Esophagus mucosa (tissue), 1 donor: ENCODE measurements around the gene CRY2. TPM values are rescaled to one million over a fixed set of nuclear protein-coding genes. Genes with fewer than 3 reads are reported as not detected.

Experiments used
- ATAC-seq: fragments of 200-7000 bp; cut with Tn5 transposase; one replicate; pipeline ENCODE4 v1.9.1; 2020
- total RNA-seq: library from RNA; stranded (reverse); gene quantifications from one replicate; pipeline ENCODE4 v1.2.4, GENCODE V29; 2023
- donor health status: DM: yes; HTN: yes; CAD: no.

Gene CRY2
- total RNA-seq, 1 donor from 2014 or later: 6.6 TPM

DNA sequence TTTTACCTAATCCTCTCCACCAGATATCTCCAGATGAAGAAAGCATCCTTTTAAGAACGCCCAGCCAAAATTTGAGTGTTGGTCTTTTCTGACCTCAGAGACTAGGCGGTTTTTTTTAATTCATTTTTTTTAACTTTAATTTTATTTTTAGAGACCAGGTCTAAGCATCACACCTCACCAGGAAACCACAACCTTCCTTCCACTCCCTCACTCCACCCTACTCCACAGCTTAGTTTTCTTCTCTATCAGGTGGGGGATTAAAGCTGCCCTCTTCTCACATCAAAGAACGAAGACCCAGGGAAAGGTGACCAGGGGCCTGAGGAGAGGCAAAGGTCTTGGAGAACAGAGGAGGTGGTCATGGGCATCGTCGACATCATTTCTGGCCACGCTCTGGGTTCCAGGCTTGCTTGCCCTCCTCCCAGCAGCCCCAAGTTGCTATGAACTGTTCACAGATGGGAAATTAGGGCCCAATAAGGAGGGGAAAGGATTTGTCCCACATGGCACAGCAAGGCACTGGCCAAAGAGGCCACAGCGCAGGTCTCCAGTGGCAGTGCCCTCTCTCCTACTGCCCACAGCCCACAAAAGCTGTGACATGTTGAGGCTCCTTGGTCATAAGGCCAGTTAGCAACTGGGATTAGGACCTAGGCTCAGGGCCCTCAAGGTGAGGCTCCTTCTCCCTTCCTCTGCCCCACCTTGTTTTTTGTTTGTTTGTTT is 71.8 kb downstream of the CRY2 start:
- no peak for ATAC-seq

DNA sequence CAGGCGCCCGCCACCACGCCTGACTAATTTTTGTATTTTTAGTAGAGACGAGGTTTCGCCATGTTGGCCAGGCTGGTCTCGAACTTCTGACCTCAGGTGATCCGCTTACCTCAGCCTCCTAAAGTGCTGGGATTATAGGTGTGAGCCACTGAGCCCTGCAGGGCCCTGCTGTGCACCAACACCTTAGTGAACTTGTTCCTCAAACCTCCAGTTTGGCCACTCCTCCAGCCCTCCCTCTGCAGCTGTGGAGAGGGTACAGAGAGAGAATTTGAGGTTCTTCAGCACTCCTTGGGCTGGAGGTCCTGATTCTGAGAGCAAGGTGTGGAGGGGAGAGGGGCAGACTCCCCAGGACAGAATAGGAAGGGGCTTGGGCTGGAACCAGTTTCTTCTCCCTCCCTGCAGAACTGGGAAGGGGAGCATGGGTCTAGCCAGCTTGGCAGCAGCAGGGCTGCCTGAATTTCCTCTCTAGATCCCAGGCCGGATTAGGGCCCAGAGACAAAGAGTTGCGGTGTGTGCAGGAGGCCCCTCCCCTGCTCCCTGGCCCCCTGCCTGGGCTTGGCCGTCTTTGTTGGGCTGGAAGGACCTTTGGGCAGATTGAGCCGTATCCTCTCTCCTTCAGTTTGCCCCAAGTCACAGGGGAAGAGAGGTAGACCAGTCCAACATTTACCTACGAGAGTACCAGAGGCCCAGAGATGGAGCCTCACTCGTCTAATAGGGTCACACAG is 72.7 kb downstream of the CRY2 start:
- no peak for ATAC-seq

DNA sequence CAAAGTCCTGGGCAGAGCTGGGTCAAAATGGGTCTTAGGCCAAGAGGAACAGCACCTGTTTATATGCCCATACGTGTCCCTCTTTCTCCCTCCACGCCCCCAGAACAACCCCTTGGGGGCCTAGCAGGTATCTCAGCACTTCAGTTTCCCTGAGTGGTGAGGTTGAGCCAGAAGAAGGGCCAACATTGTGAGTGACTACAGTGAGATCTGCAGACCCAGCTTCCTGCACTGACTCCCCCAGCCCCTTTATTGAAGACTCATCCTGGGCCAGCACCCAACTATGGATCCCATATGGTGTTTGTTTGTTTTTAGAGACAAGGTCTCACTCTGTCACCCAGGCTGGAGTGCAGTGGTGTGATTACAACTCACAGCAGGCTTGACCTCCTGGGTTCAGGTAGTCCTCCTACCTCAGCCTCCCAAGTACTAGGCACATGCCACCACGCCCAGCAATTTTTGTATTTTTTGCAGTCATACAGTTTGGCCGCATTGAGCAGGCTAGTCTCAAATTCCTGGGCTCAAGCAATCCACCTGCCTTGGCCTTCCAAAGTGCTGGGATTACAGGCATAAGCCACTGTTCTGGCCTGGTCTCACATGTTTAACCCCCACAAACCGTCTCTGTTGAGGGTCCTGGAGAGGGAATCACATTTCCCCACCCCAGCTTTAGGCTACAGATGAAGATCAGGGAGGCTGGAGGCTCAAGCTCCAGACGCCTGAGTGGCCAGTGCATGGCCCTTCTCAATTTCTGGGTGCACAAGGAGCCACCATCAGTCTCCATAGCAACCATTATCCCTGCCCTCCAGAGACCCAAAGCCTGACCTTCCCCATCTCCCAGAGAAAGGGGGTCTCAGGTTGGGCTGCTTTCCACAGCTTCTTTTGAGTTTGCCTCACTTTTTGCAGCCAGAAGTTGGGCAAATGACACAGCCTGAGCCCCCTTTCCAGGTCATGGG is 73.5 kb downstream of the CRY2 start:
- no peak for ATAC-seq

- ATAC-seq: peak; percentile 2
Measured at GRCh38 chr11:45921561-45922424, 74.5 kb downstream of the CRY2 start.

DNA sequence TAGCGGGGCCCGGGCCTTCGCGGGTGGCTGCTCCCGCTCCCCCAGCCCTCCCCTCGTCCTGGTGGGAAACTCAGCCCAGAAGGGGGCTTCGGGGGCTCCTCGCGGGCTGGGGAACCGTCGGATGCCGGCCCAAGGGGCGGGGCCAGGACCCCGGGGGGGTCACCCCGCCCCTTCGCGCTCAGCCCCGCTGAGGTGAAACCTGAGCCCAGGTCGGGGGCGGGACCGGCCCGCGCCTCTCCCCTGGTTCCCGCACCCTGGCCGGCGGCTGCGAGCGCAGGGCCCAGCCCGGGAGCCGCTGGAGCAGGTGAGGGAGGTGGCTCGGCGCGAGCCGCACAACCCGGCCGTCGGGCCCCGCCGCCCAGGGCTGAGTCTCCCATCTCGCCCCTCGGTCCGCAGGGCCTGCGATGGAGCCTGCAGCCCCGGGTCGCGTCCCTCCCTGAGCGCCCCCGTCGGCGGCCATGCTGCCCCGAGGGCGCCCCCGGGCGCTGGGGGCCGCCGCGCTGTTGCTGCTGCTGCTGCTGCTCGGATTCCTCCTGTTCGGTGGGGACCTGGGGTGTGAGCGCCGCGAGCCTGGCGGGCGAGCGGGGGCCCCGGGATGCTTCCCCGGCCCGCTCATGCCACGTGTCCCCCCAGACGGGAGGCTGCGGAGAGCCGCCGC is 75.3 kb downstream of the CRY2 start, which contains the start of gene LARGE2:
Gene LARGE2 (plus strand): TSS at position 232 of the 658 bp plus-strand sequence. CDS start 227 bp downstream, at position 459.
- ATAC-seq: peak; percentile 53

- ATAC-seq: no peak
Measured at GRCh38 chr11:45924036-45924915, 77.0 kb downstream of the CRY2 start.

- ATAC-seq: no peak
Measured at GRCh38 chr11:45924927-45925326, 77.7 kb downstream of the CRY2 start.

DNA sequence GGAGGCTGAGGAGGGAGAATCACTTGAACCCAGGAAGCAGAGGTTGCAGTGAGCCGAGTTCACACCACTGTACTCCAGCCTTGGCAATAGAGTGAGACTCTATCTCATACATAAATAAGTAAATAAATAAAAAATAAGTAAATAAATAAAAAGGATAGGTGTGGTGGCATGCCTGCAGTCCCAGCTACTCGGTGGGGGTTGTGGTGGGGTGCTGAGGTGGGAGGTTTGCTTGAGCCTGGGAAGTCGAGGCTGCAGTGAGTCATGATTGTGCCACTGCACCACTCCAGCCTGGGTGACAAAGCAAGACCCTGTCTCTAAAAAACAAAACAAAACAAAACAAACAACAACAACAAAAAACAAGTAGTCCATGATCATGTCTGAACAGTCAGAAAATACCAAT is 78.3 kb downstream of the CRY2 start:
- no peak for ATAC-seq

GRCh38 chr11:45926001-45926401 is 78.7 kb downstream of the CRY2 start:
- ATAC-seq: no peak

DNA sequence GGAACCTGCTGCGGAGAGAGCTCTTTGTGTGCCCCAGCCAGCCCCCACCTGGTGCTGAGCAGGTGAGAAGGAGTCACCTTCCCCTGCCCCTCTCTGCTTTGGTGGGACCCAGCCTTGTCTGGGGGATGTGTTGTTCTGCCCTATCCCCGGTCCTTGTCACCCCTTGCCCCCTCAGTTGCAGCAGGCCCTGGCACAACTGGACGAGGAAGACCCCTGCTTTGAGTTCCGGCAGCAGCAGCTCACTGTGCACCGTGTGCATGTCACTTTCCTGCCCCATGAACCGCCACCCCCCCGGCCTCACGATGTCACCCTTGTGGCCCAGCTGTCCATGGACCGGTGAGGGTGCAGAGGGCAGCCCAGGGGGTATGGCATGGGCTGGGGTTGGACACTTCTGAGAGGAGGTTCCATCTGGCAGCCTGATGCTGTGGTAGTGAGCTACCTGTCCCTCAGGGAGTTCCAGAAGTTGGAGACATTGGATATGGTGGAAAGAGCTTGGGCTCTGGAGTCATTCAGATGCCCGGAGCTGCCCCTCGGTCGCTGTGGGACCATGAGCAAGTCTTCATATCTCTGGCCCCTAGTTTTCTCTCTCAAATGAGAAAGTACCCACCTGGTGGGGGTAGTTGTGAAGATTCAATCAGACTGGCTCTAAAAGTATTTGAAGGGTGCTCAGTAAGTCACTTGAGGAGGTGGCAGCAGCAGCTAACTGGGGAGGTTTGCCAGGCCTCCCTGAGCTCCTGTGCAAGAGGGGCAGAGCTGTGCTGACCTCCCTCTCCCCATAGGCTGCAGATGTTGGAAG is 79.5 kb downstream of the CRY2 start:
- ATAC-seq: no peak

DNA sequence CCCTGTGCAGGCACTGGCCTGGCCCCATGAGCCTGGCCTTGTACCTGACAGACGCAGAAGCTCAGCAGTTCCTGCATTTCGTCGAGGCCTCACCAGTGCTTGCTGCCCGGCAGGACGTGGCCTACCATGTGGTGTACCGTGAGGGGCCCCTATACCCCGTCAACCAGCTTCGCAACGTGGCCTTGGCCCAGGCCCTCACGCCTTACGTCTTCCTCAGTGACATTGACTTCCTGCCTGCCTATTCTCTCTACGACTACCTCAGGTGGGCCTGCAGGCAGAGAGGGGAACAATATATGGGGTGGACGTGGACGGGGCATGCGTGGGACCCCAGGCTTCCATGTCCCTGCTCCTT is 80.0 kb downstream of the CRY2 start:
- no peak for ATAC-seq

DNA sequence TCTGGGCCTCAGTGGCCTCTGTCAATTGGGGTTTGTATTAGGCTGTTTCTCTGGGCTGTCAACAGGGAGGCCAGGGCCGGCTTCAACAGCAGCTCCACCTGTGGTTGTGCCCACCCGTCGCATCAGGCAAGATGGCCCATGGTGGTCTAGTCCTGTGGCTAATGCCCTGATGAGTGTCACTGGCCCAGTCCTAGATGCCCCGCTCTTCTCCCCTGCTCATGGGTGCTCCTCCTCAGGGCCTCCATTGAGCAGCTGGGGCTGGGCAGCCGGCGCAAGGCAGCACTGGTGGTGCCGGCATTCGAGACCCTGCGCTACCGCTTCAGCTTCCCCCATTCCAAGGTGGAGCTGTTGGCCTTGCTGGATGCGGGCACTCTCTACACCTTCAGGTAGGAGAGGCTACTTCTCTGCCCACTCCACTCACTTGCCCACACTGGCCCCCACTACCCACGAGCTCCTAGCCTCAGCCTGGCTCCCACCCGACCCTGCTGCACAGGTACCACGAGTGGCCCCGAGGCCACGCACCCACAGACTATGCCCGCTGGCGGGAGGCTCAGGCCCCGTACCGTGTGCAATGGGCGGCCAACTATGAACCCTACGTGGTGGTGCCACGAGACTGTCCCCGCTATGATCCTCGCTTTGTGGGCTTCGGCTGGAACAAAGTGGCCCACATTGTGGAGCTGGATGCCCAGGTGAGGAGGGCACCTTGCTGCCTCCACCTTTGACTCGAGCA is 80.6 kb downstream of the CRY2 start:
- no peak for ATAC-seq

GRCh38 chr11:45928535-45929215 is 81.4 kb downstream of the CRY2 start:
- ATAC-seq: no peak

- ATAC-seq: peak; percentile 1
Measured at GRCh38 chr11:45929486-45930030, 82.3 kb downstream of the CRY2 start.

DNA sequence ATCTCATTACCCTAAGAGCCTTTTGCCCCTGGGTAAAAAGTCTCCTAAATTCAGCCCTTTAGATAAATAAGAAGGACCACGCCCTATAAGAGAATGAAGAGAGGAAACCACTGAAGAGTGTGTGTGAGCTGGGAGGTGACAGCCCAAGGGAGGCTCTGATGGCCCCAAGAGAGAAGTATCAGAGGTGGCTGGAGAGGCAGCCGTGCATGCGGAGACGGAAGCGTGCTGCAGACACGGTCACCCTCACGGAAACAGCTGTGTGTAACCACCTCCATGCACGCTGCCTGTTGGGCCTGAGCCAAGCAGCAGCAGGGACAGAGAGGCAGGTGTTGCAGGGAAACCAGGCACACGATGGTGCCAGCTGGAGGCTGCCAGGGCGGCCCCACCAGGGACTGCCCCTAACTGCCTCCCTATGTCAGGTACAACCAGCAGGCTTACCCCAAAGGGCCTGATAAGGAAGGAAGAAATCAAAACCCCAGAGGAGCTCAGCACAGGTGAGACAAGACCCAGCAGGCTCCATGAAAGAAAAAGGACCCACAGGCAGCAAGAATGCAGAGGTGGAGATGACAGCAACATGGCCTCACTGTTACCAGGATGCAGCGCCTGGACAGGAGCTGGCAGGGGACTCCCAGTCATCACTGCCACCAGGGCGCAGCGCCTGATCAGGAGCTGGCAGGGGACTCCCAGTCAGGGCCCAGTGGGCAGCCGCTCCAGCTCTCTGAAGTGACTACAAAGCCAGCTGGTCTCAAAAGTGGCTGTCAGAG is 82.9 kb downstream of the CRY2 start:
- peak; percentile 57 for ATAC-seq

- ATAC-seq: peak; percentile 75
Measured at GRCh38 chr11:45930951-45931570, 83.8 kb downstream of the CRY2 start.

GRCh38 chr11:45931739-45932138 is 84.5 kb downstream of the CRY2 start:
- ATAC-seq: no peak
